ENCODE results near the gene ARVCF. TPM values are rescaled to one million over a fixed set of nuclear protein-coding genes. Genes with fewer than 3 reads are reported as not detected.

Gene ARVCF
- total RNA-seq, 4 donors from 2014 or later: 31.1 to 55.8 (median 44.6) TPM

- Histone ChIP-seq H3K9me3 (no peaks in the 10 kb centered on the region), H3K4me3 (no peak overlapping the region), H3K27me3 (no peaks in the 10 kb centered on the region), H3K27ac (replicated peaks in 1 of 4) (no peak overlapping the region), H3K36me3 (peaks cover 0 to 11% (median 4%) of the 10 kb centered on the region in 4 donors), H3K4me1 (peaks cover 26 to 66% (median 46%) of the 10 kb centered on the region in 4 donors)
- intact Hi-C loops (cut with DNase I): no loop called here
- TF ChIP-seq POLR2AphosphoS5 (IDR thresholded peaks at IDR 0.05) (no peak), EP300 (IDR thresholded peaks at IDR 0.05) (no peak)
- 95% methylated on average over 14 of the region's 15 CpGs for WGBS
- DNase-seq (ENCODE audit: extremely low spot score): no peak
Measured at GRCh38 chr22:20024650-20025397, 8.2 kb upstream of the ARVCF start.

- Histone ChIP-seq H3K9me3 (no peaks in the 10 kb centered on the region), H3K4me1 (peaks cover 26 to 60% (median 44%) of the 10 kb centered on the region in 4 donors), H3K4me3 (no peak overlapping the region), H3K27ac (replicated peaks in 1 of 4) (no peak overlapping the region), H3K36me3 (peaks cover 0 to 11% (median 4%) of the 10 kb centered on the region in 4 donors), H3K27me3 (no peaks in the 10 kb centered on the region)
- 85% methylated on average over 13 of the region's 13 CpGs for WGBS
- no peak for DNase-seq (ENCODE audit: extremely low spot score)
- intact Hi-C loops (cut with DNase I): no loop called here
- TF ChIP-seq POLR2A (IDR thresholded peaks at IDR 0.05; ENCODE audit: low read depth) (no peak), EP300 (IDR thresholded peaks at IDR 0.05) (no peak), POLR2AphosphoS5 (IDR thresholded peaks at IDR 0.05) (no peak)
- TF ChIP-seq, protein P1, sequence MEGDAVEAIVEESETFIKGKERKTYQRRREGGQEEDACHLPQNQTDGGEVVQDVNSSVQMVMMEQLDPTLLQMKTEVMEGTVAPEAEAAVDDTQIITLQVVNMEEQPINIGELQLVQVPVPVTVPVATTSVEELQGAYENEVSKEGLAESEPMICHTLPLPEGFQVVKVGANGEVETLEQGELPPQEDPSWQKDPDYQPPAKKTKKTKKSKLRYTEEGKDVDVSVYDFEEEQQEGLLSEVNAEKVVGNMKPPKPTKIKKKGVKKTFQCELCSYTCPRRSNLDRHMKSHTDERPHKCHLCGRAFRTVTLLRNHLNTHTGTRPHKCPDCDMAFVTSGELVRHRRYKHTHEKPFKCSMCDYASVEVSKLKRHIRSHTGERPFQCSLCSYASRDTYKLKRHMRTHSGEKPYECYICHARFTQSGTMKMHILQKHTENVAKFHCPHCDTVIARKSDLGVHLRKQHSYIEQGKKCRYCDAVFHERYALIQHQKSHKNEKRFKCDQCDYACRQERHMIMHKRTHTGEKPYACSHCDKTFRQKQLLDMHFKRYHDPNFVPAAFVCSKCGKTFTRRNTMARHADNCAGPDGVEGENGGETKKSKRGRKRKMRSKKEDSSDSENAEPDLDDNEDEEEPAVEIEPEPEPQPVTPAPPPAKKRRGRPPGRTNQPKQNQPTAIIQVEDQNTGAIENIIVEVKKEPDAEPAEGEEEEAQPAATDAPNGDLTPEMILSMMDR (IDR thresholded peaks at IDR 0.05): no peak
Measured at GRCh38 chr22:20024225-20024624, 7.6 kb upstream of the ARVCF start.

DNA sequence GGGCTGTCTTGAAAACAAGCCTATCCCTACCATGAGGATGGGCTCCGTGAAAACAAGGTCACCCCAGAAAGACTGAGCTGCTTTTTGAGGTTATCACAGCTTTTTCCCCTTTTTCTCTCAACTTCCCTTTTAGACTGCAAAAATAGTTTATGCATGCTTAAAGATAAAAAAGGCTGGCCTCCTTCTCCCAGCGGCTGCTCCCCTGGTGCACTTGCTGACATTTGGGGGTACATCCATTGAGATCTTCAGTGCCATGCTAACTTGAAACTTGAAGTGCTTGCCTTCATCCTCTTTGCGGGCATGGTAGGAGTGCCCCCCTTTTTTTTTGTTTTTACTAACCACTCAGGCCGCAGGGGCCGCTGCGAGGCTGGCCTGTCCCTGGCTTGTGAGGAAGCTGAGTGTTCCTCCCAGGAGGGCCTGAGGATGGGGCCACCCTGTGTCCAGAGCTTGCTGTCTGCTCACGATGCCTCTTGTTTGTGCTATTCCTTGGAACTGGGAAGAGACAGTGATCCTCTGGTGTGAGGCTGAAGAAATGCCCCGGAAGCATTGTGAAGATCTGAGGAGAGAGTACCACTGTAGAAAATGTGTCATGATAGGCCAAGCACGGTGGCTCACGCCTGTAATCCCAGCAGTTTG is 6.5 kb upstream of the ARVCF start:
- Histone ChIP-seq H3K36me3 (peaks cover 0 to 11% (median 4%) of the 10 kb centered on the region in 4 donors), H3K9me3 (no peaks in the 10 kb centered on the region), H3K4me3 (no peak overlapping the region), H3K27me3 (no peaks in the 10 kb centered on the region), H3K27ac (replicated peaks in 1 of 4) (peak overlapping the region in 1 of 4 donors; percentile 78), H3K4me1 (peaks cover 26 to 49% (median 34%) of the 10 kb centered on the region in 4 donors)
- intact Hi-C loops (cut with DNase I): no loop called here
- DNase-seq (ENCODE audit: extremely low spot score): no peak
- TF ChIP-seq, protein P1 (IDR thresholded peaks at IDR 0.05): no peak
- TF ChIP-seq EP300 (IDR thresholded peaks at IDR 0.05) (no peak), POLR2A (IDR thresholded peaks at IDR 0.05; ENCODE audit: low read depth) (no peak), POLR2AphosphoS5 (IDR thresholded peaks at IDR 0.05) (no peak)
- WGBS: 78% methylated on average over 10 of the region's 10 CpGs

- H3K27me3 ChIP-seq: no peaks in the 10 kb centered on the region
- 95% methylated on average over 9 of the region's 11 CpGs for WGBS
- H3K27ac ChIP-seq (replicated peaks in 1 of 4): peak overlapping the region; percentile 78 to 91 (median 88)
- peak overlapping the region; percentile 85 to 99 (median 97) for H3K4me3 ChIP-seq
- peaks cover 0 to 11% (median 4%) of the 10 kb centered on the region in 4 donors for H3K36me3 ChIP-seq
- DNase-seq (ENCODE audit: extremely low spot score): no peak
- peaks cover 28 to 47% (median 38%) of the 10 kb centered on the region in 4 donors for H3K4me1 ChIP-seq
- intact Hi-C loops (cut with DNase I): no loop called here
- H3K9me3 ChIP-seq: no peaks in the 10 kb centered on the region
- TF ChIP-seq, protein P1 (IDR thresholded peaks at IDR 0.05): no peak
- TF ChIP-seq POLR2A (IDR thresholded peaks at IDR 0.05; ENCODE audit: low read depth) (no peak), POLR2AphosphoS5 (IDR thresholded peaks at IDR 0.05) (no peak), EP300 (IDR thresholded peaks at IDR 0.05) (no peak)
Measured at GRCh38 chr22:20022231-20022977, 5.8 kb upstream of the ARVCF start.

Data from esophagus muscularis mucosa (tissue), 4 donors.